CD4-positive, alpha-beta T cell (primary cell): ENCODE data around the gene DCTD. TPM values are rescaled to one million over a fixed set of nuclear protein-coding genes. Genes with fewer than 3 reads are reported as not detected.

Experiments used
- ATAC-seq: fragments of 200-7000 bp; cut with Tn5 transposase; one replicate; pipeline ENCODE4 v1.10.0; 2022; ENCODE audit warnings: mild to moderate bottlenecking; ENCODE audit not compliant: poor library complexity
- CTCF ChIA-PET: fragments of 350-600 bp; sonication (Branson Sonifier 250); formaldehyde crosslinking; loops from one replicate; lab custom pipeline; 2021; ENCODE audit warnings: antibody characterized with exemption, inconsistent platforms; lab: Charles Lee
- POLR2A ChIA-PET: fragments of 350-600 bp; sonication (Branson Sonifier 250); formaldehyde crosslinking; loops from one replicate; lab custom pipeline; 2021; ENCODE audit warnings: antibody characterized with exemption, inconsistent platforms; lab: Charles Lee
- DNase-seq, 14 experiments: peaks; one replicate each; pipeline ENCODE4 v3.0.0-alpha.2; 2013 to 2020; ENCODE audit warnings: mixed read lengths in 2 of 14
- H3K27ac ChIP-seq, 2 donors: one replicate each; pipeline versions ENCODE4 v1.5.1 to v1.7.0; 2013; ENCODE audit warnings: low read length in 2 of 2, low read depth in 1 of 2, mild to moderate bottlenecking in 1 of 2
- H3K27me3 ChIP-seq, 2 experiments: 1 replicate in 1 of 2; 2 replicates in 1 of 2; pipeline versions ENCODE4 v1.6.1 to v1.7.0; 2013; ENCODE audit warnings: low read length in 2 of 2, control low read depth in 1 of 2, mild to moderate bottlenecking in 1 of 2, moderate library complexity in 1 of 2; ENCODE audit not compliant: insufficient read depth in 2 of 2, control insufficient read depth in 1 of 2
- H3K36me3 ChIP-seq: one replicate; pipeline ENCODE4 v1.6.1; 2013; ENCODE audit warnings: low read length, control low read depth; ENCODE audit not compliant: insufficient read depth
- H3K4me1 ChIP-seq: one replicate; pipeline ENCODE4 v1.6.1; 2013; ENCODE audit warnings: low read length, control low read depth; ENCODE audit not compliant: insufficient read depth
- H3K4me3 ChIP-seq: one replicate; pipeline ENCODE4 v1.5.1; 2013; ENCODE audit warnings: mild to moderate bottlenecking, low read length, moderate library complexity
- H3K9me3 ChIP-seq, 2 experiments: 1 replicate in 1 of 2; 2 replicates in 1 of 2; pipeline versions ENCODE4 v1.6.1 to v1.7.0; 2013; ENCODE audit warnings: low read length in 2 of 2, mild to moderate bottlenecking in 2 of 2, control low read depth in 1 of 2, moderate library complexity in 1 of 2; ENCODE audit not compliant: control insufficient read depth in 1 of 2, insufficient read depth in 1 of 2
- H3K27ac Mint-ChIP-seq: one replicate; pipeline ENCODE4 v1.8.0; 2020; ENCODE audit warnings: mixed read lengths
- H3K27me3 Mint-ChIP-seq: one replicate; pipeline ENCODE4 v1.8.0; 2021; ENCODE audit warnings: mixed read lengths
- H3K36me3 Mint-ChIP-seq: one replicate; pipeline ENCODE4 v1.8.0; 2021; ENCODE audit warnings: low read depth, mixed read lengths
- H3K4me1 Mint-ChIP-seq: one replicate; pipeline ENCODE4 v1.8.0; 2021; ENCODE audit warnings: low read depth, mixed read lengths
- H3K4me3 Mint-ChIP-seq: one replicate; pipeline ENCODE4 v1.8.0; 2020; ENCODE audit warnings: mild to moderate bottlenecking, mixed read lengths
- H3K9me3 Mint-ChIP-seq: one replicate; pipeline ENCODE4 v1.8.0; 2020; ENCODE audit warnings: mixed read lengths
- intact Hi-C, 2 experiments: fragments of 100-400 bp; cut with DNase I in 1 of 2; cut with micrococcal nuclease in 1 of 2; formaldehyde crosslinking; loops; one replicate each; pipeline versions ENCODE4 v1.15.1 to v1.9.0; 2023 to 2025; cut with DNase I, micrococcal nuclease
- total RNA-seq, 174 experiments: library from RNA in 2 of 174; stranded (reverse) in 2 of 174; gene quantifications; one replicate each; pipeline ENCODE4 v1.2.3 and lab custom pipeline; 2021 to 2026
- TF ChIP-seq, protein P1 (sequence below): fragments of 200-600 bp; IDR thresholded peaks from one replicate; pipeline ENCODE4 v1.8.0; 2022; ENCODE audit warnings: antibody characterized with exemption, mild to moderate bottlenecking

The DCTD gene
- total RNA-seq, 2 experiments from 2014 or later: 49.4 to 54.3 TPM

GRCh38 chr4:182955411-182955810 lies 38.2 kb upstream of the DCTD start:
- intact Hi-C loops: no loop called here
- H3K9me3 ChIP-seq: peaks cover 0 to 3% of the 10 kb centered on the region in 2 experiments
- no peaks in the 10 kb centered on the region for H3K36me3 Mint-ChIP-seq
- peaks cover 2% of the 10 kb centered on the region for H3K9me3 Mint-ChIP-seq
- no peak overlapping the region for H3K27ac Mint-ChIP-seq
- no peak overlapping the region for H3K4me3 Mint-ChIP-seq
- DNase-seq (no peak), ATAC-seq (no peak)
- CTCF ChIA-PET: no interaction called here
- POLR2A ChIA-PET: no interaction called here
- H3K27me3 ChIP-seq: no peaks in the 10 kb centered on the region
- H3K4me1 Mint-ChIP-seq: no peaks in the 10 kb centered on the region
- TF ChIP-seq, protein P1, sequence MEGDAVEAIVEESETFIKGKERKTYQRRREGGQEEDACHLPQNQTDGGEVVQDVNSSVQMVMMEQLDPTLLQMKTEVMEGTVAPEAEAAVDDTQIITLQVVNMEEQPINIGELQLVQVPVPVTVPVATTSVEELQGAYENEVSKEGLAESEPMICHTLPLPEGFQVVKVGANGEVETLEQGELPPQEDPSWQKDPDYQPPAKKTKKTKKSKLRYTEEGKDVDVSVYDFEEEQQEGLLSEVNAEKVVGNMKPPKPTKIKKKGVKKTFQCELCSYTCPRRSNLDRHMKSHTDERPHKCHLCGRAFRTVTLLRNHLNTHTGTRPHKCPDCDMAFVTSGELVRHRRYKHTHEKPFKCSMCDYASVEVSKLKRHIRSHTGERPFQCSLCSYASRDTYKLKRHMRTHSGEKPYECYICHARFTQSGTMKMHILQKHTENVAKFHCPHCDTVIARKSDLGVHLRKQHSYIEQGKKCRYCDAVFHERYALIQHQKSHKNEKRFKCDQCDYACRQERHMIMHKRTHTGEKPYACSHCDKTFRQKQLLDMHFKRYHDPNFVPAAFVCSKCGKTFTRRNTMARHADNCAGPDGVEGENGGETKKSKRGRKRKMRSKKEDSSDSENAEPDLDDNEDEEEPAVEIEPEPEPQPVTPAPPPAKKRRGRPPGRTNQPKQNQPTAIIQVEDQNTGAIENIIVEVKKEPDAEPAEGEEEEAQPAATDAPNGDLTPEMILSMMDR: no peak
- H3K4me3 ChIP-seq: no peak overlapping the region
- H3K27me3 Mint-ChIP-seq: peaks cover 6% of the 10 kb centered on the region
- no peaks in the 10 kb centered on the region for H3K36me3 ChIP-seq
- H3K4me1 ChIP-seq: no peaks in the 10 kb centered on the region
- no peak overlapping the region for H3K27ac ChIP-seq

GRCh38 chr4:182944484-182945213 lies 27.5 kb upstream of the DCTD start:
- DNase-seq (no peak), ATAC-seq (no peak)
- CTCF ChIA-PET: no interaction called here
- H3K4me3 Mint-ChIP-seq: no peak overlapping the region
- H3K36me3 Mint-ChIP-seq: no peaks in the 10 kb centered on the region
- H3K9me3 Mint-ChIP-seq: no peaks in the 10 kb centered on the region
- Histone ChIP-seq H3K27ac (no peak overlapping the region), H3K36me3 (no peaks in the 10 kb centered on the region), H3K9me3 (no peaks in the 10 kb centered on the region), H3K4me1 (no peaks in the 10 kb centered on the region), H3K27me3 (no peaks in the 10 kb centered on the region), H3K4me3 (no peak overlapping the region)
- intact Hi-C loops: no loop called here
- no peak overlapping the region for H3K27ac Mint-ChIP-seq
- H3K27me3 Mint-ChIP-seq: peaks cover 18% of the 10 kb centered on the region
- TF ChIP-seq, protein P1: no peak
- POLR2A ChIA-PET: no interaction called here
- H3K4me1 Mint-ChIP-seq: no peaks in the 10 kb centered on the region

DNA sequence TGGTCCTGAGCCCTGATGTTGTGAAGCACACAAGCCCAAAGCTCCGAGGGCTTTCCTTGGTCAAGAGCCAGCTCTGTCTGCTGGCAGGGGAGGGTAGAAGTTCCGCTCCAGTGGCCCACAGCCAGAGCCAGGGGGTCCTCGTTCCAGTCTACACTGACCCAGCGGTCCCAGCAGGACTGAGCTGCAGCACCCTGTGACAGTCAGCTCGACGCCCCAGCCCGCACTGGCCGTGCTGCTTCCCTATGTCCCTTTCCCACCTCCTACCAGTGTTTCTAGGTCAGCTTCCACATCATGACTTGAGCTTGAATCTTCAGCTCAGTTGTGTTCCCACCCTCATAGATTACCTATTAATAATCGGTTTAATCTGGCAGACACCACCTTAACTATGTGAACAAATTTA lies 22.5 kb upstream of the DCTD start:
- Mint-ChIP-seq H3K36me3 (no peaks in the 10 kb centered on the region), H3K4me3 (no peak overlapping the region), H3K27me3 (peaks cover 11% of the 10 kb centered on the region), H3K4me1 (peaks cover 6% of the 10 kb centered on the region), H3K9me3 (no peaks in the 10 kb centered on the region), H3K27ac (no peak overlapping the region)
- POLR2A ChIA-PET: no interaction called here
- ATAC-seq (no peak), DNase-seq (no peak)
- TF ChIP-seq, protein P1: no peak
- H3K27ac ChIP-seq: no peak overlapping the region
- H3K27me3 ChIP-seq: no peaks in the 10 kb centered on the region
- peaks cover 4% of the 10 kb centered on the region for H3K4me1 ChIP-seq
- H3K36me3 ChIP-seq: no peaks in the 10 kb centered on the region
- H3K9me3 ChIP-seq: no peaks in the 10 kb centered on the region
- CTCF ChIA-PET: interaction anchor here (0.6 kb wide), 1 partner anchor 143 kb away, joined by 3 read pairs; no protein-coding TSS in a partner anchor
- no peak overlapping the region for H3K4me3 ChIP-seq
- intact Hi-C loops: loop anchor here (5.0 to 10.0 kb wide), 3 partner anchors 133 to 468 kb away; no protein-coding TSS in a partner anchor
